Endothelial cell of umbilical vein (primary cell): ENCODE measurements around the gene SORCS3.

ENCODE experiments used
- EZH2 ChIP-seq: IDR thresholded peaks from 2 replicates; pipeline ENCODE4 v1.6.1; 2012; ENCODE audit warnings: borderline replicate concordance, low read depth, mild to moderate bottlenecking, moderate library complexity, low read length, inconsistent platforms; ENCODE audit not compliant: severe bottlenecking
- FOS ChIP-seq: IDR thresholded peaks from 2 replicates; pipeline ENCODE4 v1.6.1; 2011; ENCODE audit warnings: mild to moderate bottlenecking, low read length, moderate library complexity, borderline replicate concordance; ENCODE audit not compliant: insufficient read depth
- JUN ChIP-seq: IDR thresholded peaks from 2 replicates; pipeline ENCODE4 v1.6.1; 2011; ENCODE audit warnings: borderline replicate concordance, low read depth; ENCODE audit not compliant: insufficient read length, insufficient read depth
- MYC ChIP-seq: IDR thresholded peaks from one replicate; pipeline ENCODE4 v1.6.1; 2011; ENCODE audit warnings: mild to moderate bottlenecking, low read depth, low read length
- POLR2A ChIP-seq: IDR thresholded peaks from 2 replicates; pipeline ENCODE4 v1.6.1; 2012; ENCODE audit warnings: low read depth, mild to moderate bottlenecking, control low read depth, low read length
- POLR2AphosphoS5 ChIP-seq: IDR thresholded peaks from 2 replicates; pipeline ENCODE4 v1.6.1; 2012; ENCODE audit warnings: low read depth, mild to moderate bottlenecking, control low read depth, low read length, moderate library complexity; ENCODE audit not compliant: insufficient read depth
- TF ChIP-seq, protein P1 (sequence below), 2 donors: IDR thresholded peaks; 1 replicate in 1 of 2; 2 replicates in 1 of 2; pipeline ENCODE4 v1.5.1; 2011; ENCODE audit warnings: low read length in 2 of 2, mild to moderate bottlenecking in 2 of 2, moderate library complexity in 2 of 2, control low read depth in 1 of 2, inconsistent platforms in 1 of 2, low read depth in 1 of 2; ENCODE audit not compliant: insufficient read depth in 1 of 2; ENCODE audit errors: extremely low read depth in 1 of 2
- TF ChIP-seq, protein P2 (sequence below): IDR thresholded peaks from 2 replicates; pipeline ENCODE4 v1.6.1; 2011; ENCODE audit not compliant: insufficient read depth, insufficient read length

GRCh38 chr10:104638861-104639589 is 2.1 kb upstream of the SORCS3 start:
- TF ChIP-seq, protein P1, sequence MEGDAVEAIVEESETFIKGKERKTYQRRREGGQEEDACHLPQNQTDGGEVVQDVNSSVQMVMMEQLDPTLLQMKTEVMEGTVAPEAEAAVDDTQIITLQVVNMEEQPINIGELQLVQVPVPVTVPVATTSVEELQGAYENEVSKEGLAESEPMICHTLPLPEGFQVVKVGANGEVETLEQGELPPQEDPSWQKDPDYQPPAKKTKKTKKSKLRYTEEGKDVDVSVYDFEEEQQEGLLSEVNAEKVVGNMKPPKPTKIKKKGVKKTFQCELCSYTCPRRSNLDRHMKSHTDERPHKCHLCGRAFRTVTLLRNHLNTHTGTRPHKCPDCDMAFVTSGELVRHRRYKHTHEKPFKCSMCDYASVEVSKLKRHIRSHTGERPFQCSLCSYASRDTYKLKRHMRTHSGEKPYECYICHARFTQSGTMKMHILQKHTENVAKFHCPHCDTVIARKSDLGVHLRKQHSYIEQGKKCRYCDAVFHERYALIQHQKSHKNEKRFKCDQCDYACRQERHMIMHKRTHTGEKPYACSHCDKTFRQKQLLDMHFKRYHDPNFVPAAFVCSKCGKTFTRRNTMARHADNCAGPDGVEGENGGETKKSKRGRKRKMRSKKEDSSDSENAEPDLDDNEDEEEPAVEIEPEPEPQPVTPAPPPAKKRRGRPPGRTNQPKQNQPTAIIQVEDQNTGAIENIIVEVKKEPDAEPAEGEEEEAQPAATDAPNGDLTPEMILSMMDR (IDR thresholded peaks at IDR 0.05; ENCODE audit: extremely low read depth in 1 of 2, insufficient read depth in 1 of 2, low read depth in 1 of 2, low read length in 2 of 2) = peak; percentile 8 to 10
- TF ChIP-seq EZH2 = no peak
- TF ChIP-seq, protein P2, sequence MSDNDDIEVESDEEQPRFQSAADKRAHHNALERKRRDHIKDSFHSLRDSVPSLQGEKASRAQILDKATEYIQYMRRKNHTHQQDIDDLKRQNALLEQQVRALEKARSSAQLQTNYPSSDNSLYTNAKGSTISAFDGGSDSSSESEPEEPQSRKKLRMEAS = no peak
- TF ChIP-seq POLR2A = no peak
- no peak for TF ChIP-seq FOS
- no peak for TF ChIP-seq POLR2AphosphoS5
- TF ChIP-seq JUN = no peak
- no peak for TF ChIP-seq MYC
